CD4-positive, alpha-beta T cell (primary cell): ENCODE results near the gene TSPAN2. TPM values are rescaled to one million over a fixed set of nuclear protein-coding genes. Genes with fewer than 3 reads are reported as not detected.

ENCODE experiments used
- ATAC-seq: fragments of 200-7000 bp; cut with Tn5 transposase; one replicate; pipeline ENCODE4 v1.10.0; 2022; ENCODE audit warnings: mild to moderate bottlenecking; ENCODE audit not compliant: poor library complexity
- CTCF ChIA-PET: fragments of 350-600 bp; sonication (Branson Sonifier 250); formaldehyde crosslinking; loops from one replicate; lab custom pipeline; 2021; ENCODE audit warnings: antibody characterized with exemption, inconsistent platforms; lab: Charles Lee
- POLR2A ChIA-PET: fragments of 350-600 bp; sonication (Branson Sonifier 250); formaldehyde crosslinking; loops from one replicate; lab custom pipeline; 2021; ENCODE audit warnings: antibody characterized with exemption, inconsistent platforms; lab: Charles Lee
- DNase-seq, 14 experiments: peaks; one replicate each; pipeline ENCODE4 v3.0.0-alpha.2; 2013 to 2020; ENCODE audit warnings: mixed read lengths in 2 of 14
- H3K27ac ChIP-seq, 2 donors: one replicate each; pipeline versions ENCODE4 v1.5.1 to v1.7.0; 2013; ENCODE audit warnings: low read length in 2 of 2, low read depth in 1 of 2, mild to moderate bottlenecking in 1 of 2
- H3K27me3 ChIP-seq, 2 experiments: 1 replicate in 1 of 2; 2 replicates in 1 of 2; pipeline versions ENCODE4 v1.6.1 to v1.7.0; 2013; ENCODE audit warnings: low read length in 2 of 2, control low read depth in 1 of 2, mild to moderate bottlenecking in 1 of 2, moderate library complexity in 1 of 2; ENCODE audit not compliant: insufficient read depth in 2 of 2, control insufficient read depth in 1 of 2
- H3K36me3 ChIP-seq: one replicate; pipeline ENCODE4 v1.6.1; 2013; ENCODE audit warnings: low read length, control low read depth; ENCODE audit not compliant: insufficient read depth
- H3K4me1 ChIP-seq: one replicate; pipeline ENCODE4 v1.6.1; 2013; ENCODE audit warnings: low read length, control low read depth; ENCODE audit not compliant: insufficient read depth
- H3K4me3 ChIP-seq: one replicate; pipeline ENCODE4 v1.5.1; 2013; ENCODE audit warnings: mild to moderate bottlenecking, low read length, moderate library complexity
- H3K9me3 ChIP-seq, 2 experiments: 1 replicate in 1 of 2; 2 replicates in 1 of 2; pipeline versions ENCODE4 v1.6.1 to v1.7.0; 2013; ENCODE audit warnings: low read length in 2 of 2, mild to moderate bottlenecking in 2 of 2, control low read depth in 1 of 2, moderate library complexity in 1 of 2; ENCODE audit not compliant: control insufficient read depth in 1 of 2, insufficient read depth in 1 of 2
- H3K27ac Mint-ChIP-seq: one replicate; pipeline ENCODE4 v1.8.0; 2020; ENCODE audit warnings: mixed read lengths
- H3K27me3 Mint-ChIP-seq: one replicate; pipeline ENCODE4 v1.8.0; 2021; ENCODE audit warnings: mixed read lengths
- H3K36me3 Mint-ChIP-seq: one replicate; pipeline ENCODE4 v1.8.0; 2021; ENCODE audit warnings: low read depth, mixed read lengths
- H3K4me1 Mint-ChIP-seq: one replicate; pipeline ENCODE4 v1.8.0; 2021; ENCODE audit warnings: low read depth, mixed read lengths
- H3K4me3 Mint-ChIP-seq: one replicate; pipeline ENCODE4 v1.8.0; 2020; ENCODE audit warnings: mild to moderate bottlenecking, mixed read lengths
- H3K9me3 Mint-ChIP-seq: one replicate; pipeline ENCODE4 v1.8.0; 2020; ENCODE audit warnings: mixed read lengths
- intact Hi-C, 2 experiments: fragments of 100-400 bp; cut with DNase I in 1 of 2; cut with micrococcal nuclease in 1 of 2; formaldehyde crosslinking; loops; one replicate each; pipeline versions ENCODE4 v1.15.1 to v1.9.0; 2023 to 2025; cut with DNase I, micrococcal nuclease
- total RNA-seq, 174 experiments: library from RNA in 2 of 174; stranded (reverse) in 2 of 174; gene quantifications; one replicate each; pipeline ENCODE4 v1.2.3 and lab custom pipeline; 2021 to 2026
- TF ChIP-seq, protein P1 (sequence below): fragments of 200-600 bp; IDR thresholded peaks from one replicate; pipeline ENCODE4 v1.8.0; 2022; ENCODE audit warnings: antibody characterized with exemption, mild to moderate bottlenecking

Gene TSPAN2
- total RNA-seq, 2 experiments from 2014 or later: 0.95 to 1.6 TPM

DNA sequence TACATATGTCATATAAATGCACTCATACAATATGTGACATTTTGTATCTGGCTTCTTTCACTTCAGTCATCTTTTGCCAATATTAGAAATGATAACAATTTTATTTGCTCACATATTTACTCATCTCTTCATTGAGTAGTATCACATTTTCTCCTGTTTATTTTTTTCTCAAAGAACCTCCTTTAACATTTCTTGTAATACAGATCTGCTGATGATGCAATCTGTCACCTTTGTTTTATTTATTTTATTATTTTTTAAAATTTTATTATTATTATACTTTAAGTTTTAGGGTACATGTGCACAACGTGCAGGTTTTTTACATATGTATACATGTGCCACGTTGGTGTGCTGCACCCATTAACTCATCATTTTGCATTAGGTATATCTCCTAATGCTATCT lies 75.5 kb downstream of the TSPAN2 start:
- no peak for ATAC-seq
- ChIA-PET POLR2A (no interaction called here), CTCF (no interaction called here)
- Histone ChIP-seq H3K27me3 (no peaks in the 10 kb centered on the region), H3K36me3 (no peaks in the 10 kb centered on the region), H3K9me3 (no peaks in the 10 kb centered on the region), H3K4me3 (no peak overlapping the region), H3K27ac (no peak overlapping the region), H3K4me1 (no peaks in the 10 kb centered on the region)
- Mint-ChIP-seq H3K27me3 (peaks cover 5% of the 10 kb centered on the region), H3K4me3 (no peak overlapping the region), H3K4me1 (no peaks in the 10 kb centered on the region), H3K9me3 (peaks cover 1% of the 10 kb centered on the region), H3K27ac (no peak overlapping the region), H3K36me3 (no peaks in the 10 kb centered on the region)
- DNase-seq: no peak
- intact Hi-C loops: no loop called here
- TF ChIP-seq, protein P1, sequence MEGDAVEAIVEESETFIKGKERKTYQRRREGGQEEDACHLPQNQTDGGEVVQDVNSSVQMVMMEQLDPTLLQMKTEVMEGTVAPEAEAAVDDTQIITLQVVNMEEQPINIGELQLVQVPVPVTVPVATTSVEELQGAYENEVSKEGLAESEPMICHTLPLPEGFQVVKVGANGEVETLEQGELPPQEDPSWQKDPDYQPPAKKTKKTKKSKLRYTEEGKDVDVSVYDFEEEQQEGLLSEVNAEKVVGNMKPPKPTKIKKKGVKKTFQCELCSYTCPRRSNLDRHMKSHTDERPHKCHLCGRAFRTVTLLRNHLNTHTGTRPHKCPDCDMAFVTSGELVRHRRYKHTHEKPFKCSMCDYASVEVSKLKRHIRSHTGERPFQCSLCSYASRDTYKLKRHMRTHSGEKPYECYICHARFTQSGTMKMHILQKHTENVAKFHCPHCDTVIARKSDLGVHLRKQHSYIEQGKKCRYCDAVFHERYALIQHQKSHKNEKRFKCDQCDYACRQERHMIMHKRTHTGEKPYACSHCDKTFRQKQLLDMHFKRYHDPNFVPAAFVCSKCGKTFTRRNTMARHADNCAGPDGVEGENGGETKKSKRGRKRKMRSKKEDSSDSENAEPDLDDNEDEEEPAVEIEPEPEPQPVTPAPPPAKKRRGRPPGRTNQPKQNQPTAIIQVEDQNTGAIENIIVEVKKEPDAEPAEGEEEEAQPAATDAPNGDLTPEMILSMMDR: no peak

DNA sequence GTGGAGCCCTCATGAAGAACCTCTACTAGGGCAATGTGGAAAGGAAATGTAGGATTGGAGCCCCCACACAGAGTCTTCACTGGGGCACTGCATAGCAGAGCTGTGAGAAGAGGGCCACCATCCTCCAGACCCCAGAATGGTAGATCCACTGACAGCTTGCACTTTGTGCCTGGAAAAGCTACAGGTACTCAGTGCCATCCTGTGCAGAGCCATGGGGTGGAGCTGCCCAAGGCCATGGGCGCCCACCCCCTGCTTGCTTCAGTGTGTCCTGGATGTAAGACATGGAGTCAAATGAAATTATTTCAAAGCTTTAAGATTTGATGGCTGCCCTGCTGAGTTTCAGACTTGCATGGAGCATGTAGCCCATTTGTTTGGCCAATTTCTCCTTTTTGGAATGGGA lies 76.9 kb downstream of the TSPAN2 start:
- no peaks in the 10 kb centered on the region for H3K27me3 ChIP-seq
- no peak overlapping the region for H3K4me3 ChIP-seq
- H3K36me3 ChIP-seq: no peaks in the 10 kb centered on the region
- H3K4me1 ChIP-seq: no peaks in the 10 kb centered on the region
- ChIA-PET POLR2A (interaction anchor here (0.7 kb wide), 1 partner anchor 43 kb away, joined by 3 read pairs; no protein-coding TSS in a partner anchor), CTCF (no interaction called here)
- TF ChIP-seq, protein P1: no peak
- intact Hi-C loops: no loop called here
- Mint-ChIP-seq H3K27ac (no peak overlapping the region), H3K36me3 (no peaks in the 10 kb centered on the region), H3K27me3 (no peaks in the 10 kb centered on the region), H3K4me1 (no peaks in the 10 kb centered on the region), H3K9me3 (peaks cover 1% of the 10 kb centered on the region), H3K4me3 (no peak overlapping the region)
- no peaks in the 10 kb centered on the region for H3K9me3 ChIP-seq
- DNase-seq: no peak
- no peak overlapping the region for H3K27ac ChIP-seq
- no peak for ATAC-seq

DNA sequence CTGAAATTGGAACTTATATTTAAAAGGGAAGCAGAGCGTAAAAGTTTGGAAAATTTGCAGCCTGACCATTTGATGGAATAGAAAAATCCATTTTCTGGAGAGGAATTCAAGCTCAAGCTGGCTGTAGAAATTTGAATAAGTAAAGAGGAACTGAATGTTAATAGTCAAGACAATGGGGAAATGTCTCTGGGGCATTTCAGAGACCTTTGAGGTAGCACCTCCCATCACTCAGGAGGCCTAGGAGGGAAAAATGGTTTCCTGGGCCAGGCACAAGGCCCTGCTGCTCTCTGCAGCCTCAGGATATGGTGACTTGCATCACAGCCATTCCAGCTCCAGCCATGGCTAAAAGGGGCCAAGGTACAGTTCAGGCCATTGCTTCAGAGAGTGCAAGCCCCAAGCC lies 77.3 kb downstream of the TSPAN2 start:
- intact Hi-C loops: no loop called here
- CTCF ChIA-PET: no interaction called here

More for the DNA sequence above, 77.3 kb downstream of the TSPAN2 start:
- DNase-seq (no peak), ATAC-seq (no peak)
- no peaks in the 10 kb centered on the region for H3K4me1 ChIP-seq
- Mint-ChIP-seq H3K4me3 (no peak overlapping the region), H3K9me3 (peaks cover 1% of the 10 kb centered on the region), H3K36me3 (no peaks in the 10 kb centered on the region), H3K27me3 (no peaks in the 10 kb centered on the region), H3K4me1 (no peaks in the 10 kb centered on the region), H3K27ac (no peak overlapping the region)
- no peak overlapping the region for H3K4me3 ChIP-seq
- H3K9me3 ChIP-seq: no peaks in the 10 kb centered on the region
- H3K36me3 ChIP-seq: no peaks in the 10 kb centered on the region
- POLR2A ChIA-PET: interaction anchor here (0.7 kb wide), 1 partner anchor 42 kb away, joined by 3 read pairs; no protein-coding TSS in a partner anchor
- H3K27ac ChIP-seq: no peak overlapping the region
- no peaks in the 10 kb centered on the region for H3K27me3 ChIP-seq
- TF ChIP-seq, protein P1: no peak
